Measurements from ENCODE around the gene FOXO3.
"Not testable (repeated sequence)": the region's sequence is repeated elsewhere in the genome, so short reads cannot be mapped to it uniquely, and the experiment has no call there.

The FOXO3 gene

GRCh38 chr6:108660251-108660650 is 99.5 kb downstream of the FOXO3 start:
- H3K4me3 ChIP-seq (ENCODE audit: low read depth, low read length): no peak overlapping the region
- TF ChIP-seq, protein P1, sequence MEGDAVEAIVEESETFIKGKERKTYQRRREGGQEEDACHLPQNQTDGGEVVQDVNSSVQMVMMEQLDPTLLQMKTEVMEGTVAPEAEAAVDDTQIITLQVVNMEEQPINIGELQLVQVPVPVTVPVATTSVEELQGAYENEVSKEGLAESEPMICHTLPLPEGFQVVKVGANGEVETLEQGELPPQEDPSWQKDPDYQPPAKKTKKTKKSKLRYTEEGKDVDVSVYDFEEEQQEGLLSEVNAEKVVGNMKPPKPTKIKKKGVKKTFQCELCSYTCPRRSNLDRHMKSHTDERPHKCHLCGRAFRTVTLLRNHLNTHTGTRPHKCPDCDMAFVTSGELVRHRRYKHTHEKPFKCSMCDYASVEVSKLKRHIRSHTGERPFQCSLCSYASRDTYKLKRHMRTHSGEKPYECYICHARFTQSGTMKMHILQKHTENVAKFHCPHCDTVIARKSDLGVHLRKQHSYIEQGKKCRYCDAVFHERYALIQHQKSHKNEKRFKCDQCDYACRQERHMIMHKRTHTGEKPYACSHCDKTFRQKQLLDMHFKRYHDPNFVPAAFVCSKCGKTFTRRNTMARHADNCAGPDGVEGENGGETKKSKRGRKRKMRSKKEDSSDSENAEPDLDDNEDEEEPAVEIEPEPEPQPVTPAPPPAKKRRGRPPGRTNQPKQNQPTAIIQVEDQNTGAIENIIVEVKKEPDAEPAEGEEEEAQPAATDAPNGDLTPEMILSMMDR (IDR thresholded peaks at IDR 0.05; ENCODE audit: insufficient read depth, low read length, missing control alignments): no peak
- POLR2A ChIA-PET: no interaction called here
- DNase-seq (ENCODE audit: low read depth, low spot score): no peak
- CTCF ChIA-PET: no interaction called here

DNA sequence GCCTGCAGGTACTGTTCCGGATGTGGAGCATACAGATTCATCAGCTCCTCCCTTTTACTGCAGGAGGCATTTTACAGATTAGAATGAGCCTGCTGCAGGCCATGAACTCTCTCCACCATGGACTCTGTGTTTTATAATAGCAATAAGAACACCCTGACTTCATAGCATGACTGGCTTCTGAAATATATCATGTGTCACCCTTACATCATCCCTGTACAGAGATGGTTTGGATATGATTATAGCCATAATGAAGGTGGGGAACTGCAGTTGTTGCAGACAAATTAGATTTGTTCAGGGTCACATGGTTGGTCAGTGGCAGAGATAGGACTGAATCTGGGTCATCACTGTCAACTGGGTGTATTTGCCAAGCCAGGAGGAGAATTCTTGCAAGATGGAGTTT is 100.7 kb downstream of the FOXO3 start:
- no peak overlapping the region for H3K4me3 ChIP-seq (ENCODE audit: low read depth, low read length)
- TF ChIP-seq, protein P1 (IDR thresholded peaks at IDR 0.05; ENCODE audit: insufficient read depth, low read length, missing control alignments): no peak
- DNase-seq (ENCODE audit: low read depth, low spot score): no peak
- ChIA-PET CTCF (no interaction called here), POLR2A (no interaction called here)

DNA sequence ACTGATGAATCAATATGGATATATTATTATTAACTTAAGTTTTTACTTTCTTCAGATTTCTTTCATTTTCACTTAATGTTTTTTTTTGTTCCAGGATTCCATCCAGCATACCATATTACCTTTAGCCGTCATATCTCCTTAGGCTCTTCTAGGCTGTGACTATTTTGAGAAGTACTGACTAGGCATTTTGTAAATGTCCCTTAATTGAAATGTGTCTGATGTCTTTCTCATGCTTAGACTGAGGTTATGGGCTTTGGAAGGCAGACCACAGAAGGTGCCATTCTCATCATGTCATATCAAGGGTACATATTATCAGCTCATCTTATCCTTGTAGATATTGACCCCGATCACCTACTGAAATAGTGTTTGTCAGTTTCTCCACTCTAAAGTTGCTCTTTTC is 101.3 kb downstream of the FOXO3 start:
- DNase-seq (ENCODE audit: low read depth, low spot score): no peak
- CTCF ChIA-PET: no interaction called here
- TF ChIP-seq, protein P1 (IDR thresholded peaks at IDR 0.05; ENCODE audit: insufficient read depth, low read length, missing control alignments): no peak
- H3K4me3 ChIP-seq (ENCODE audit: low read depth, low read length): no peak overlapping the region
- POLR2A ChIA-PET: no interaction called here

GRCh38 chr6:108662702-108663101 is 102.0 kb downstream of the FOXO3 start:
- ChIA-PET CTCF (no interaction called here), POLR2A (no interaction called here)
- no peak overlapping the region for H3K4me3 ChIP-seq (ENCODE audit: low read depth, low read length)
- TF ChIP-seq, protein P1 (IDR thresholded peaks at IDR 0.05; ENCODE audit: insufficient read depth, low read length, missing control alignments): no peak
- DNase-seq (ENCODE audit: low read depth, low spot score): no peak

GRCh38 chr6:108663494-108664064 is 102.9 kb downstream of the FOXO3 start:
- H3K4me3 ChIP-seq (ENCODE audit: low read depth, low read length); CTCF ChIA-PET; POLR2A ChIA-PET; DNase-seq (ENCODE audit: low read depth, low spot score): not testable (repeated sequence)

GRCh38 chr6:108665495-108666196 is 104.9 kb downstream of the FOXO3 start:
- DNase-seq (ENCODE audit: low read depth, low spot score): no peak
- CTCF ChIA-PET: no interaction called here
- TF ChIP-seq, protein P1 (IDR thresholded peaks at IDR 0.05; ENCODE audit: insufficient read depth, low read length, missing control alignments): no peak

More at GRCh38 chr6:108665495-108666196, 104.9 kb downstream of the FOXO3 start:
- no peak overlapping the region for H3K4me3 ChIP-seq (ENCODE audit: low read depth, low read length)
- POLR2A ChIA-PET: no interaction called here
